B cell (primary cell): ENCODE measurements around the gene HTT. TPM values are rescaled to one million over a fixed set of nuclear protein-coding genes. Genes with fewer than 3 reads are reported as not detected.

ENCODE experiments used
- ATAC-seq: fragments of 200-7000 bp; cut with Tn5 transposase; one replicate; pipeline ENCODE4 v1.10.0; 2021; ENCODE audit warnings: low read depth, mild to moderate bottlenecking, moderate number of reproducible peaks, moderate library complexity
- CTCF ChIA-PET: fragments of 350-600 bp; sonication (Branson Sonifier 250); formaldehyde crosslinking; loops from one replicate; lab custom pipeline; 2021; ENCODE audit warnings: antibody characterized with exemption, inconsistent platforms; lab: Charles Lee
- POLR2A ChIA-PET: fragments of 350-600 bp; sonication (Branson Sonifier 250); formaldehyde crosslinking; loops from one replicate; lab custom pipeline; 2021; ENCODE audit warnings: antibody characterized with exemption; lab: Charles Lee
- DNase-seq: peaks from one replicate; pipeline ENCODE4 v3.0.0; 2013
- H2AFZ ChIP-seq: 2 replicates; pipeline ENCODE4 v1.6.1; 2012; ENCODE audit warnings: mild to moderate bottlenecking, low read depth, low read length; ENCODE audit not compliant: insufficient read depth, poor library complexity, severe bottlenecking
- H3K27ac ChIP-seq, 2 donors: 1 replicate in 1 of 2; 2 replicates in 1 of 2; pipeline ENCODE4 v1.5.1; 2012 to 2013; ENCODE audit warnings: low read length in 2 of 2, mild to moderate bottlenecking in 2 of 2, moderate library complexity in 1 of 2
- H3K27me3 ChIP-seq, 4 experiments: fragments of 200-600 bp in 1 of 4; sonication (generic) in 1 of 4; replicated peaks in 1 of 4; 1 replicate in 2 of 4; 2 replicates in 2 of 4; pipeline versions ENCODE4 v1.6.1 to v1.7.0; 2013 to 2016; ENCODE audit warnings: low read length in 3 of 4, mild to moderate bottlenecking in 2 of 4, mixed read lengths in 1 of 4, moderate library complexity in 1 of 4; ENCODE audit not compliant: insufficient read depth in 4 of 4, control insufficient read depth in 3 of 4; ENCODE audit errors: control extremely low read depth in 1 of 4
- H3K36me3 ChIP-seq, 2 experiments: replicated peaks in 1 of 2; 1 replicate in 1 of 2; 2 replicates in 1 of 2; pipeline versions ENCODE4 v1.6.1 to v1.7.1; 2013; ENCODE audit warnings: low read length in 1 of 2; ENCODE audit not compliant: insufficient read depth in 2 of 2, control insufficient read depth in 1 of 2; ENCODE audit errors: control extremely low read depth in 1 of 2, extremely low read depth in 1 of 2
- H3K4me1 ChIP-seq, 2 donors: fragments of 200-600 bp in 1 of 2; sonication (generic) in 1 of 2; 1 replicate in 1 of 2; 2 replicates in 1 of 2; pipeline versions ENCODE4 v1.5.1 to v1.6.1; 2013 to 2017; ENCODE audit warnings: low read length in 2 of 2; ENCODE audit not compliant: control insufficient read depth in 2 of 2, insufficient read depth in 2 of 2
- H3K4me2 ChIP-seq: replicated peaks from 2 replicates; pipeline ENCODE3; 2012; ENCODE audit warnings: mild to moderate bottlenecking, low read depth, low read length; ENCODE audit not compliant: poor library complexity, severe bottlenecking
- H3K4me3 ChIP-seq, 5 experiments: fragments of 200-600 bp in 1 of 5; sonication (generic) in 1 of 5; 1 replicate in 3 of 5; 2 replicates in 2 of 5; pipeline versions ENCODE4 v1.5.1 to v1.7.0; 2011 to 2016; ENCODE audit warnings: low read length in 4 of 5, mild to moderate bottlenecking in 4 of 5, low read depth in 2 of 5, control low read depth in 1 of 5, moderate library complexity in 1 of 5; ENCODE audit not compliant: insufficient read depth in 1 of 5; ENCODE audit errors: control extremely low read depth in 1 of 5, extremely low read depth in 1 of 5
- H3K79me2 ChIP-seq: fragments of 200-600 bp; sonication (generic); one replicate; pipeline ENCODE4 v1.6.0; 2016; ENCODE audit warnings: low read length; ENCODE audit not compliant: control insufficient read depth, insufficient read depth
- H3K9ac ChIP-seq: fragments of 200-600 bp; sonication (generic); 2 replicates; pipeline ENCODE4 v1.6.1; 2017; ENCODE audit warnings: mild to moderate bottlenecking, low read length, moderate library complexity
- H3K9me3 ChIP-seq, 3 donors: one replicate each; pipeline versions ENCODE4 v1.6.1 to v1.7.1; 2013; ENCODE audit warnings: low read length in 2 of 3; ENCODE audit not compliant: control insufficient read depth in 2 of 3, insufficient read depth in 1 of 3; ENCODE audit errors: control extremely low read depth in 1 of 3
- H4K20me1 ChIP-seq: 2 replicates; pipeline ENCODE4 v1.6.0; 2012; ENCODE audit warnings: mild to moderate bottlenecking, low read length; ENCODE audit not compliant: insufficient read depth, control insufficient read depth, poor library complexity, severe bottlenecking
- H3K27ac Mint-ChIP-seq: one replicate; pipeline ENCODE4 v1.8.0; 2021; ENCODE audit warnings: mixed read lengths
- H3K27me3 Mint-ChIP-seq: one replicate; pipeline ENCODE4 v1.8.0; 2021; ENCODE audit warnings: mixed read lengths
- H3K4me1 Mint-ChIP-seq: one replicate; pipeline ENCODE4 v1.8.0; 2021; ENCODE audit warnings: mixed read lengths
- H3K4me3 Mint-ChIP-seq: one replicate; pipeline ENCODE4 v1.8.0; 2021; ENCODE audit warnings: mixed read lengths
- H3K9me3 Mint-ChIP-seq: one replicate; pipeline ENCODE4 v1.8.0; 2022; ENCODE audit warnings: mixed read lengths; ENCODE audit not compliant: insufficient read depth
- CTCF ChIP-seq: fragments of 200-600 bp; IDR thresholded peaks from one replicate; pipeline ENCODE4 v1.8.0; 2022; ENCODE audit warnings: antibody characterized with exemption, mild to moderate bottlenecking
- EZH2 ChIP-seq: IDR thresholded peaks from 2 replicates; pipeline ENCODE4 v1.6.1; 2012; ENCODE audit warnings: borderline replicate concordance, low read depth, mild to moderate bottlenecking, moderate library complexity, low read length; ENCODE audit not compliant: insufficient read depth, poor library complexity, severe bottlenecking
- WGBS: methylation state at CpG from one replicate; pipeline ENCODE4 v1.1.5; 2013; ENCODE audit warnings: missing lambda C conversion rate; ENCODE audit not compliant: insufficient coverage; 5-methylcytosine and 5-hydroxymethylcytosine counted together
- intact Hi-C: fragments of 100-400 bp; cut with micrococcal nuclease; formaldehyde crosslinking; loops from one replicate; pipeline ENCODE4 v1.10.0; 2022
- polyA plus RNA-seq: library from polyadenylated mRNA; depleted of rRNA; stranded (reverse); fragments of >200 nt; gene quantifications from 2 replicates; pipeline ENCODE4 v1.2.3, GENCODE V29; 2012
- total RNA-seq, 2 donors: library from RNA; stranded (reverse); fragments of 120-200 nt in 1 of 2; gene quantifications; 1 replicate in 1 of 2; 2 replicates in 1 of 2; pipeline versions ENCODE4 v1.2.3 to v1.2.4, GENCODE V29; 2013 to 2022

HTT gene
- total and polyA plus RNA-seq, 2 donors (not counting 1 experiment from before 2014, with no cell fraction given): 52.8 to 195 TPM

GRCh38 chr4:3226467-3226866, 152.0 kb downstream of the HTT start:
- WGBS: 81% methylated on average over 8 of the region's 9 CpGs
- no peaks in the 10 kb centered on the region for H3K4me1 ChIP-seq
- no peak for TF ChIP-seq EZH2
- no peak for TF ChIP-seq CTCF
- POLR2A ChIA-PET: no interaction called here
- intact Hi-C loops: no loop called here
- H4K20me1 ChIP-seq: no peaks in the 10 kb centered on the region
- H3K4me3 Mint-ChIP-seq: no peak overlapping the region
- H3K4me2 ChIP-seq: no peak overlapping the region
- CTCF ChIA-PET: no interaction called here
- peak overlapping the region; percentile 56 for H3K27ac Mint-ChIP-seq
- H3K9me3 ChIP-seq: no peaks in the 10 kb centered on the region
- H3K4me1 Mint-ChIP-seq: no peaks in the 10 kb centered on the region
- peaks cover 2 to 84% of the 10 kb centered on the region in 2 experiments for H3K36me3 ChIP-seq
- no peak overlapping the region for H3K9ac ChIP-seq
- no peak overlapping the region for H3K4me3 ChIP-seq
- no peaks in the 10 kb centered on the region for H3K9me3 Mint-ChIP-seq
- ATAC-seq (no peak), DNase-seq (no peak)
- H3K27me3 ChIP-seq: no peaks in the 10 kb centered on the region
- no peaks in the 10 kb centered on the region for H3K79me2 ChIP-seq
- no peak overlapping the region for H2AFZ ChIP-seq
- H3K27ac ChIP-seq: no peak overlapping the region
- H3K27me3 Mint-ChIP-seq: no peaks in the 10 kb centered on the region

GRCh38 chr4:3226944-3227343, 152.5 kb downstream of the HTT start:
- Histone ChIP-seq H3K79me2 (no peaks in the 10 kb centered on the region), H3K4me2 (no peak overlapping the region), H3K4me3 (no peak overlapping the region), H3K9ac (no peak overlapping the region), H3K27ac (no peak overlapping the region), H3K27me3 (no peaks in the 10 kb centered on the region), H3K9me3 (no peaks in the 10 kb centered on the region), H4K20me1 (no peaks in the 10 kb centered on the region), H3K36me3 (peaks cover 2 to 84% of the 10 kb centered on the region in 2 experiments), H2AFZ (no peak overlapping the region), H3K4me1 (no peaks in the 10 kb centered on the region)
- no peak overlapping the region for H3K4me3 Mint-ChIP-seq
- intact Hi-C loops: no loop called here
- WGBS: 92% methylated on average over 6 of the region's 6 CpGs
- H3K9me3 Mint-ChIP-seq: no peaks in the 10 kb centered on the region
- TF ChIP-seq CTCF: no peak
- TF ChIP-seq EZH2: no peak
- no peak for DNase-seq
- ChIA-PET CTCF (no interaction called here), POLR2A (no interaction called here)
- peak overlapping the region; percentile 56 for H3K27ac Mint-ChIP-seq
- ATAC-seq: no peak
- no peaks in the 10 kb centered on the region for H3K4me1 Mint-ChIP-seq
- no peaks in the 10 kb centered on the region for H3K27me3 Mint-ChIP-seq
